Measurements from ENCODE around the gene STMN3. TPM values are rescaled to one million over a fixed set of nuclear protein-coding genes. Genes with fewer than 3 reads are reported as not detected.
A peak's percentile ranks its signal among the peaks of the same experiment; 100 is the strongest.

Gene STMN3
- total and polyA plus RNA-seq, 2 of the 8 experiments (the other 6 are each of a cell fraction or from before 2014, with no cell fraction given) = 51.5 to 63.1 TPM

DNA sequence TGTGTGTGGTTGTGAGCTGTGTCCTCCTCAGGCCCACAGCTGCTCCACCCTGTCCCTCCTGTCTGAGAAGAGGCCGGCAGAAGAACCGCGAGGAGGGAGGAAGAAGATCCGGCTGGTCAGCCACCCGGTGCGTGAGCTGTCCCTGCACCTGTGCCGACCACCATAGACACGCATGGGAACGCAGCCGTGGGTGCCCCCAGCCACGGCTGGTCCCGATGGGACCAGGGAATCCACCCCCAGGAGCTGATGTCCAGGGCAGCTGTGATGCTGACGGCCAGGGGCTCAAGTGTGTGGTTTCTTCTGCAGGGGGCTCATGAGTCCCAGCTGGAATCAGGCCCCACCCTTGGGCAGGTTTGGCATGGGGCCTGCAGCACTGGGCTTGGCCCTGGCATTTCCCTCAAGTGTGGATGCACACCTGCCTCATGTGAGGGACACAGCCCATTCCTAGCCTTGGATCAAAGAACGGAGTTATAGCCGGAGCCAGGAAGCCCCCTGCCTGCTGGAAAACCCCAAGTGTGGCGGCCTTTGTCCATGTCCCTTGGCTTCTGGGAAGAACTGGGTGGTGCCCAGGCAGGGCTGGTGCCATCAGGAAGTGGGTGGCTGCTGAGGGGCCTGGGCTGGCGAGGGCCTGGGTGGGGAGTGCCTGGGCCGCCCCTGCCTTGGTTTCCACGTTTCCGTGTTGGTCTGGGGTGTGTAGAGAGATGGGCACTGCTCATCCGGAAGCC is 38.6 kb upstream of the STMN3 start:
- no peak for DNase-seq (ENCODE audit: low read depth in 1 of 2, low spot score in 2 of 2)
- Histone ChIP-seq H4K5ac (ENCODE audit: insufficient read length, low read depth, low read length) (no peak overlapping the region), H3K4ac (replicated peaks; ENCODE audit: insufficient read length, low read depth, low read length) (no peak overlapping the region), H3K23me2 (ENCODE audit: low read depth, low read length) (peaks cover 7% of the 10 kb centered on the region; the same call in 1 of the 2 replicates), H3K79me2 (ENCODE audit: control insufficient read depth in 1 of 2, insufficient read depth in 2 of 2, low read length in 2 of 2) (no peaks in the 10 kb centered on the region), H2BK20ac (ENCODE audit: low read length) (no peak overlapping the region), H2AFZ (ENCODE audit: low read length) (no peak overlapping the region), H2BK120ac (replicated peaks; ENCODE audit: low read depth, low read length) (no peak overlapping the region), H3K56ac (replicated peaks; ENCODE audit: insufficient read length, low read depth, low read length) (no peak overlapping the region), H3K36me3 (ENCODE audit: control insufficient read depth in 2 of 4, insufficient read depth in 4 of 4, low read length in 3 of 4) (peaks cover 0 to 3% (median 0%) of the 10 kb centered on the region in 4 experiments; a peak in 1 of 8 replicates), H2BK5ac (ENCODE audit: low read depth, low read length) (no peak overlapping the region), H2BK15ac (ENCODE audit: low read length) (no peak overlapping the region), H4K8ac (ENCODE audit: extremely low read depth, insufficient read depth, low read length) (no peak overlapping the region), H3K9ac (replicated peaks in 1 of 4; ENCODE audit: extremely low read depth in 1 of 4, low read depth in 3 of 4, low read length in 3 of 4) (0 out of 7 replicates have a peak overlapping the region, but pooled peaks of 1 of the 4 experiments have one; percentile 9), H3K79me1 (ENCODE audit: low read depth, low read length) (no peaks in the 10 kb centered on the region), H3K14ac (ENCODE audit: insufficient read length) (no peak overlapping the region), H3K23ac (ENCODE audit: insufficient read length) (no peak overlapping the region), H3K27me3 (replicated peaks in 1 of 4; ENCODE audit: control insufficient read depth in 3 of 4, extremely low read depth in 1 of 4, insufficient read depth in 3 of 4, low read length in 3 of 4) (no peaks in the 10 kb centered on the region), H4K91ac (replicated peaks; ENCODE audit: insufficient read length, low read length) (no peak overlapping the region), H3K27ac (ENCODE audit: low read depth, low read length) (no peak overlapping the region), H3K4me2 (ENCODE audit: insufficient read depth in 1 of 2, low read depth in 2 of 2, low read length in 2 of 2) (no peak overlapping the region), H2AK5ac (ENCODE audit: low read depth, low read length) (no peak overlapping the region), H3K9me3 (ENCODE audit: insufficient read depth in 2 of 2, low read depth in 1 of 2, low read length in 1 of 2) (no peaks in the 10 kb centered on the region; a peak in 1 of 4 replicates), H3K18ac (ENCODE audit: extremely low read depth, low read length) (no peak overlapping the region), H3K4me3 (ENCODE audit: extremely low read depth in 1 of 4, insufficient read depth in 2 of 4, low read depth in 3 of 4, low read length in 4 of 4) (no peak overlapping the region), H3K4me1 (replicated peaks in 1 of 4; ENCODE audit: control insufficient read depth in 3 of 4, insufficient read depth in 4 of 4, low read length in 3 of 4) (peaks cover 0 to 6% (median 3%) of the 10 kb centered on the region in 4 experiments; a peak in 4 of 7 replicates), H4K20me1 (replicated peaks in 1 of 2; ENCODE audit: control insufficient read depth in 1 of 2, insufficient read depth in 2 of 2, low read length in 2 of 2) (peaks cover 0 to 12% of the 10 kb centered on the region in 2 experiments), H2BK12ac (ENCODE audit: low read depth, low read length) (no peak overlapping the region)
- 94% methylated on average over 9 of the region's 21 CpGs; no CpG with 5 or more reads in 1 of the 2 experiments for WGBS, 2 experiments (ENCODE audit: extremely low coverage in 1 of 2, insufficient coverage in 1 of 2, insufficient read length in 1 of 2, insufficient replicate concordance in 2 of 2, low coverage in 1 of 2, low lambda C conversion rate in 2 of 2, missing lambda C conversion rate in 1 of 2)
- CTCF ChIA-PET (ENCODE audit: partially characterized antibody) = interaction anchor here (1.1 kb wide), 2 partner anchors 10 to 103 kb away, joined by 4 read pairs; no protein-coding TSS in a partner anchor
- POLR2A ChIA-PET (ENCODE audit: partially characterized antibody) = interaction anchor here (0.7 to 3.5 kb wide), 9 partner anchors 9 to 279 kb away, joined by 3 to 15 read pairs (median 4); partner anchors contain the start of genes ARFRP1 and ZGPAT
- FAIRE-seq = no peak
- no peak for TF ChIP-seq NANOG (IDR thresholded peaks at IDR 0.05; ENCODE audit: insufficient read depth, low read depth, low read length, poor library complexity, severe bottlenecking)
- no peak for TF ChIP-seq POLR2AphosphoS5 (IDR thresholded peaks at IDR 0.05; ENCODE audit: low read depth, low read length)
- no peak for TF ChIP-seq TBP (IDR thresholded peaks at IDR 0.05; ENCODE audit: low read depth, low read length)
- TF ChIP-seq RNF2 (IDR thresholded peaks at IDR 0.05; ENCODE audit: borderline replicate concordance, low read depth, low read length, missing control alignments, poor library complexity, severe bottlenecking) = no peak
- no peak for TF ChIP-seq POU5F1 (IDR thresholded peaks at IDR 0.05; ENCODE audit: low read depth, low read length)
- no peak for TF ChIP-seq GTF2F1 (IDR thresholded peaks at IDR 0.05; ENCODE audit: borderline replicate concordance, low read depth, low read length)
- no peak for TF ChIP-seq KDM4A (IDR thresholded peaks at IDR 0.05; ENCODE audit: low read depth, low read length, severe bottlenecking)
- TF ChIP-seq JUN (IDR thresholded peaks at IDR 0.05; ENCODE audit: low read depth, low read length) = no peak
- no peak for TF ChIP-seq NRF1 (IDR thresholded peaks at IDR 0.05; ENCODE audit: low read depth, low read length)
- no peak for TF ChIP-seq CEBPB (IDR thresholded peaks at IDR 0.05; ENCODE audit: low read depth, low read length)
- TF ChIP-seq SIRT6 (IDR thresholded peaks at IDR 0.05; ENCODE audit: low read length) = no peak
- no peak for TF ChIP-seq KDM1A (IDR thresholded peaks at IDR 0.05; ENCODE audit: borderline replicate concordance, low read length)
- TF ChIP-seq RFX5 (IDR thresholded peaks at IDR 0.05; ENCODE audit: borderline replicate concordance, low read depth, low read length) = no peak

Measured in H1 (cell line).